ENCODE measurements around the gene CDH4.

CDH4 gene

GRCh38 chr20:61614706-61615100, 362.6 kb downstream of the CDH4 start:
- H3K27me3 Mint-ChIP-seq, result no peaks in the 10 kb centered on the region
- no peaks in the 10 kb centered on the region for H3K9me3 Mint-ChIP-seq
- H3K4me1 Mint-ChIP-seq, result no peaks in the 10 kb centered on the region
- peaks cover 1% of the 10 kb centered on the region for H3K36me3 Mint-ChIP-seq
- H3K4me3 Mint-ChIP-seq, result no peak overlapping the region
- H3K27ac Mint-ChIP-seq, result no peak overlapping the region

- H3K9me3 Mint-ChIP-seq, result no peaks in the 10 kb centered on the region
- no peak overlapping the region for H3K4me3 Mint-ChIP-seq
- H3K4me1 Mint-ChIP-seq, result no peaks in the 10 kb centered on the region
- H3K27ac Mint-ChIP-seq, result no peak overlapping the region
- peaks cover 1% of the 10 kb centered on the region for H3K36me3 Mint-ChIP-seq
- no peaks in the 10 kb centered on the region for H3K27me3 Mint-ChIP-seq
Observed at GRCh38 chr20:61615806-61616205, 363.7 kb downstream of the CDH4 start.

- H3K9me3 Mint-ChIP-seq, result no peaks in the 10 kb centered on the region
- H3K4me3 Mint-ChIP-seq, result no peak overlapping the region
- no peaks in the 10 kb centered on the region for H3K4me1 Mint-ChIP-seq
- H3K27me3 Mint-ChIP-seq, result no peaks in the 10 kb centered on the region
- H3K27ac Mint-ChIP-seq, result no peak overlapping the region
- H3K36me3 Mint-ChIP-seq, result peaks cover 1% of the 10 kb centered on the region
Observed at GRCh38 chr20:61619751-61620150, 367.7 kb downstream of the CDH4 start.

GRCh38 chr20:61620174-61620573, 368.1 kb downstream of the CDH4 start:
- H3K36me3 Mint-ChIP-seq, result peaks cover 1% of the 10 kb centered on the region
- H3K27me3 Mint-ChIP-seq, result no peaks in the 10 kb centered on the region
- H3K27ac Mint-ChIP-seq, result no peak overlapping the region
- H3K4me3 Mint-ChIP-seq, result no peak overlapping the region
- no peaks in the 10 kb centered on the region for H3K4me1 Mint-ChIP-seq
- H3K9me3 Mint-ChIP-seq, result no peaks in the 10 kb centered on the region

GRCh38 chr20:61621035-61621730, 369.1 kb downstream of the CDH4 start:
- no peaks in the 10 kb centered on the region for H3K4me1 Mint-ChIP-seq
- peaks cover 1% of the 10 kb centered on the region for H3K36me3 Mint-ChIP-seq
- H3K27me3 Mint-ChIP-seq, result no peaks in the 10 kb centered on the region
- no peak overlapping the region for H3K4me3 Mint-ChIP-seq
- H3K9me3 Mint-ChIP-seq, result no peaks in the 10 kb centered on the region
- H3K27ac Mint-ChIP-seq, result no peak overlapping the region

GRCh38 chr20:61621852-61622251, 369.8 kb downstream of the CDH4 start:
- no peak overlapping the region for H3K27ac Mint-ChIP-seq
- no peak overlapping the region for H3K4me3 Mint-ChIP-seq
- H3K9me3 Mint-ChIP-seq, result no peaks in the 10 kb centered on the region
- no peaks in the 10 kb centered on the region for H3K27me3 Mint-ChIP-seq
- no peaks in the 10 kb centered on the region for H3K4me1 Mint-ChIP-seq
- peaks cover 1% of the 10 kb centered on the region for H3K36me3 Mint-ChIP-seq

- no peaks in the 10 kb centered on the region for H3K36me3 Mint-ChIP-seq
- no peaks in the 10 kb centered on the region for H3K27me3 Mint-ChIP-seq
- no peak overlapping the region for H3K4me3 Mint-ChIP-seq
- H3K9me3 Mint-ChIP-seq, result no peaks in the 10 kb centered on the region
- H3K27ac Mint-ChIP-seq, result no peak overlapping the region
- H3K4me1 Mint-ChIP-seq, result no peaks in the 10 kb centered on the region
Observed at GRCh38 chr20:61623451-61623850, 371.4 kb downstream of the CDH4 start.

- no peaks in the 10 kb centered on the region for H3K9me3 Mint-ChIP-seq
- no peak overlapping the region for H3K4me3 Mint-ChIP-seq
- H3K36me3 Mint-ChIP-seq, result no peaks in the 10 kb centered on the region
- no peak overlapping the region for H3K27ac Mint-ChIP-seq
- H3K4me1 Mint-ChIP-seq, result no peaks in the 10 kb centered on the region
- H3K27me3 Mint-ChIP-seq, result no peaks in the 10 kb centered on the region
Observed at GRCh38 chr20:61625246-61625645, 373.2 kb downstream of the CDH4 start.

GRCh38 chr20:61626412-61626811, 374.4 kb downstream of the CDH4 start:
- no peaks in the 10 kb centered on the region for H3K9me3 Mint-ChIP-seq
- H3K27me3 Mint-ChIP-seq, result no peaks in the 10 kb centered on the region
- no peaks in the 10 kb centered on the region for H3K36me3 Mint-ChIP-seq
- no peaks in the 10 kb centered on the region for H3K4me1 Mint-ChIP-seq
- H3K4me3 Mint-ChIP-seq, result no peak overlapping the region
- no peak overlapping the region for H3K27ac Mint-ChIP-seq

- Mint-ChIP-seq H3K4me1 (no peaks in the 10 kb centered on the region), H3K4me3 (no peak overlapping the region), H3K27ac (no peak overlapping the region), H3K36me3 (no peaks in the 10 kb centered on the region), H3K9me3 (no peaks in the 10 kb centered on the region), H3K27me3 (no peaks in the 10 kb centered on the region)
Observed at GRCh38 chr20:61627791-61628415, 375.8 kb downstream of the CDH4 start.

GRCh38 chr20:61628480-61628879, 376.4 kb downstream of the CDH4 start:
- Mint-ChIP-seq H3K4me1 (no peaks in the 10 kb centered on the region), H3K27me3 (no peaks in the 10 kb centered on the region), H3K9me3 (no peaks in the 10 kb centered on the region), H3K4me3 (no peak overlapping the region), H3K27ac (no peak overlapping the region), H3K36me3 (no peaks in the 10 kb centered on the region)

GRCh38 chr20:61628901-61629601, 377.0 kb downstream of the CDH4 start:
- Mint-ChIP-seq H3K9me3 (no peaks in the 10 kb centered on the region), H3K4me3 (no peak overlapping the region), H3K27me3 (no peaks in the 10 kb centered on the region), H3K4me1 (no peaks in the 10 kb centered on the region), H3K36me3 (no peaks in the 10 kb centered on the region), H3K27ac (no peak overlapping the region)

GRCh38 chr20:61629602-61630390, 377.7 kb downstream of the CDH4 start:
- H3K4me3 Mint-ChIP-seq, result no peak overlapping the region
- no peaks in the 10 kb centered on the region for H3K36me3 Mint-ChIP-seq
- no peaks in the 10 kb centered on the region for H3K4me1 Mint-ChIP-seq
- no peaks in the 10 kb centered on the region for H3K27me3 Mint-ChIP-seq
- no peaks in the 10 kb centered on the region for H3K9me3 Mint-ChIP-seq
- H3K27ac Mint-ChIP-seq, result no peak overlapping the region

GRCh38 chr20:61630391-61630650, 378.3 kb downstream of the CDH4 start:
- no peak overlapping the region for H3K27ac Mint-ChIP-seq
- H3K4me1 Mint-ChIP-seq, result no peaks in the 10 kb centered on the region
- no peak overlapping the region for H3K4me3 Mint-ChIP-seq
- no peaks in the 10 kb centered on the region for H3K27me3 Mint-ChIP-seq
- no peaks in the 10 kb centered on the region for H3K9me3 Mint-ChIP-seq
- H3K36me3 Mint-ChIP-seq, result no peaks in the 10 kb centered on the region

- Mint-ChIP-seq H3K27me3 (no peaks in the 10 kb centered on the region), H3K36me3 (no peaks in the 10 kb centered on the region), H3K27ac (no peak overlapping the region), H3K4me1 (no peaks in the 10 kb centered on the region), H3K9me3 (no peaks in the 10 kb centered on the region), H3K4me3 (no peak overlapping the region)
Observed at GRCh38 chr20:61630816-61631215, 378.8 kb downstream of the CDH4 start.

- Mint-ChIP-seq H3K9me3 (no peaks in the 10 kb centered on the region), H3K27me3 (no peaks in the 10 kb centered on the region), H3K4me1 (no peaks in the 10 kb centered on the region), H3K36me3 (no peaks in the 10 kb centered on the region), H3K4me3 (no peak overlapping the region), H3K27ac (no peak overlapping the region)
Observed at GRCh38 chr20:61631751-61632150, 379.7 kb downstream of the CDH4 start.
